GM19193 (cell line): ENCODE results near the gene MTMR6.

Experiments used
- POLR2A ChIP-seq: IDR thresholded peaks from 4 replicates; pipeline ENCODE4 v1.6.1; 2011; ENCODE audit not compliant: insufficient read depth, insufficient read length; ENCODE audit errors: extremely low read depth

Gene MTMR6

GRCh38 chr13:25286308-25286968 lies 850 bp downstream of the MTMR6 start:
- TF ChIP-seq POLR2A, result no peak

- no peak for TF ChIP-seq POLR2A
Observed at GRCh38 chr13:25281935-25282332, 5.4 kb downstream of the MTMR6 start.

GRCh38 chr13:25281193-25281934 lies 5.9 kb downstream of the MTMR6 start:
- no peak for TF ChIP-seq POLR2A

- no peak for TF ChIP-seq POLR2A
Observed at GRCh38 chr13:25280396-25280795, 6.9 kb downstream of the MTMR6 start.

- no peak for TF ChIP-seq POLR2A
Observed at GRCh38 chr13:25276748-25277147, 10.5 kb downstream of the MTMR6 start.

GRCh38 chr13:25268561-25268960 lies 18.7 kb downstream of the MTMR6 start:
- no peak for TF ChIP-seq POLR2A

- TF ChIP-seq POLR2A, result no peak
Observed at GRCh38 chr13:25267715-25268114, 19.6 kb downstream of the MTMR6 start.

GRCh38 chr13:25266706-25267105 lies 20.6 kb downstream of the MTMR6 start:
- no peak for TF ChIP-seq POLR2A

- TF ChIP-seq POLR2A, result no peak
Observed at GRCh38 chr13:25262261-25262660, 25.0 kb downstream of the MTMR6 start.

GRCh38 chr13:25253702-25254101 lies 33.6 kb downstream of the MTMR6 start:
- TF ChIP-seq POLR2A, result no peak

GRCh38 chr13:25252752-25253151 lies 34.5 kb downstream of the MTMR6 start:
- no peak for TF ChIP-seq POLR2A

- no peak for TF ChIP-seq POLR2A
Observed at GRCh38 chr13:25252225-25252624, 35.1 kb downstream of the MTMR6 start.

GRCh38 chr13:25249001-25249543 lies 38.2 kb downstream of the MTMR6 start:
- TF ChIP-seq POLR2A, result no peak

- no peak for TF ChIP-seq POLR2A
Observed at GRCh38 chr13:25248071-25248470, 39.2 kb downstream of the MTMR6 start.

GRCh38 chr13:25247360-25247759 lies 39.9 kb downstream of the MTMR6 start:
- TF ChIP-seq POLR2A, result no peak

GRCh38 chr13:25244123-25244522 lies 43.2 kb downstream of the MTMR6 start:
- TF ChIP-seq POLR2A, result no peak
